Peyer's patch (tissue), 4 donors: ENCODE data around the gene IQSEC2. TPM values are rescaled to one million over a fixed set of nuclear protein-coding genes. Genes with fewer than 3 reads are reported as not detected.

ENCODE experiments used
- DNase-seq, 3 donors: peaks; one replicate each; pipeline ENCODE4 v3.0.0-alpha.2; 2017 to 2019
- H3K27ac ChIP-seq, 4 donors: fragments of 200-600 bp; sonication (generic); one replicate each; pipeline ENCODE4 v1.5.1; 2016 to 2019
- H3K27me3 ChIP-seq, 2 donors: fragments of 200-600 bp; sonication (generic); one replicate each; pipeline ENCODE4 v1.5.1; 2019
- H3K36me3 ChIP-seq, 3 donors: fragments of 200-600 bp; sonication (generic); one replicate each; pipeline ENCODE4 v1.5.1; 2016 to 2019
- H3K4me1 ChIP-seq, 4 donors: fragments of 200-600 bp; sonication (generic); one replicate each; pipeline ENCODE4 v1.5.1; 2016 to 2019
- H3K4me3 ChIP-seq, 4 donors: fragments of 200-600 bp; sonication (generic); 1 replicate in 3 of 4; 2 replicates in 1 of 4; pipeline ENCODE4 v1.5.1; 2016 to 2019; ENCODE audit warnings: mild to moderate bottlenecking in 1 of 4
- H3K9me3 ChIP-seq, 4 donors: fragments of 200-600 bp; sonication (generic); one replicate each; pipeline ENCODE4 v1.5.1; 2016 to 2019; ENCODE audit warnings: mild to moderate bottlenecking in 1 of 4
- CTCF ChIP-seq, 6 experiments: fragments of 450-650 bp in 4 of 6; fragments of 200-600 bp in 2 of 6; sonication (generic) in 1 of 6; IDR thresholded peaks; one replicate each; pipeline ENCODE4 v1.5.1; 2017 to 2019; ENCODE audit warnings: antibody characterized with exemption in 6 of 6, mild to moderate bottlenecking in 3 of 6, moderate library complexity in 1 of 6
- POLR2A ChIP-seq, 2 donors: fragments of 450-650 bp; IDR thresholded peaks; one replicate each; pipeline ENCODE4 v1.5.1; 2017; ENCODE audit warnings: antibody characterized with exemption in 2 of 2, mild to moderate bottlenecking in 2 of 2, moderate library complexity in 2 of 2
- total RNA-seq, 4 donors: library from RNA; depleted of rRNA; stranded (reverse); fragments of >200 nt; gene quantifications; one replicate each; pipeline ENCODE4 v1.1.0, GENCODE V29; 2016

The IQSEC2 gene
- total RNA-seq, 4 donors from 2014 or later: 20.6 to 77.9 (median 48.3) TPM

GRCh38 chrX:53253293-53254020 is 27.9 kb downstream of the IQSEC2 start:
- H3K9me3 ChIP-seq: no peaks in the 10 kb centered on the region
- no peak overlapping the region for H3K4me3 ChIP-seq
- H3K36me3 ChIP-seq: peaks cover 0 to 5% (median 0%) of the 10 kb centered on the region in 3 donors
- TF ChIP-seq CTCF (IDR thresholded peaks at IDR 0.05): no peak
- no peak for TF ChIP-seq POLR2A (IDR thresholded peaks at IDR 0.05)
- DNase-seq: no peak
- H3K27ac ChIP-seq: no peak overlapping the region
- H3K27me3 ChIP-seq: no peaks in the 10 kb centered on the region
- no peaks in the 10 kb centered on the region for H3K4me1 ChIP-seq

- no peaks in the 10 kb centered on the region for H3K4me1 ChIP-seq
- no peaks in the 10 kb centered on the region for H3K27me3 ChIP-seq
- H3K36me3 ChIP-seq: peaks cover 0 to 5% (median 0%) of the 10 kb centered on the region in 3 donors
- no peak for TF ChIP-seq CTCF (IDR thresholded peaks at IDR 0.05)
- no peak for TF ChIP-seq POLR2A (IDR thresholded peaks at IDR 0.05)
- H3K9me3 ChIP-seq: no peaks in the 10 kb centered on the region
- no peak overlapping the region for H3K4me3 ChIP-seq
- DNase-seq: no peak
- no peak overlapping the region for H3K27ac ChIP-seq
These were observed 30.1 kb downstream of the IQSEC2 start for GRCh38 chrX:53251307-53251706.

- H3K4me1 ChIP-seq: no peaks in the 10 kb centered on the region
- H3K27me3 ChIP-seq: no peaks in the 10 kb centered on the region
- no peak for DNase-seq
- H3K9me3 ChIP-seq: no peaks in the 10 kb centered on the region
- no peak overlapping the region for H3K4me3 ChIP-seq
- peaks cover 0 to 5% (median 0%) of the 10 kb centered on the region in 3 donors for H3K36me3 ChIP-seq
- no peak overlapping the region for H3K27ac ChIP-seq
- TF ChIP-seq CTCF (IDR thresholded peaks at IDR 0.05): no peak
- no peak for TF ChIP-seq POLR2A (IDR thresholded peaks at IDR 0.05)
These were observed 30.8 kb downstream of the IQSEC2 start for GRCh38 chrX:53250556-53250955.

- no peaks in the 10 kb centered on the region for H3K27me3 ChIP-seq
These were observed 31.9 kb downstream of the IQSEC2 start for GRCh38 chrX:53249408-53250042.

GRCh38 chrX:53247928-53248327 is 33.5 kb downstream of the IQSEC2 start:
- TF ChIP-seq CTCF (IDR thresholded peaks at IDR 0.05) (no peak), POLR2A (IDR thresholded peaks at IDR 0.05) (no peak)
- no peaks in the 10 kb centered on the region for H3K4me1 ChIP-seq
- H3K36me3 ChIP-seq: no peaks in the 10 kb centered on the region
- no peak for DNase-seq
- H3K27ac ChIP-seq: no peak overlapping the region
- H3K4me3 ChIP-seq: no peak overlapping the region
- H3K27me3 ChIP-seq: no peaks in the 10 kb centered on the region
- no peaks in the 10 kb centered on the region for H3K9me3 ChIP-seq

More at GRCh38 chrX:53249408-53250042, 31.9 kb downstream of the IQSEC2 start:
- DNase-seq: no peak
- H3K9me3 ChIP-seq: no peaks in the 10 kb centered on the region
- TF ChIP-seq CTCF (IDR thresholded peaks at IDR 0.05) (peak in 1 of 6 experiments; percentile 8), POLR2A (IDR thresholded peaks at IDR 0.05) (no peak)
- H3K4me1 ChIP-seq: no peaks in the 10 kb centered on the region
- peaks cover 0 to 2% (median 0%) of the 10 kb centered on the region in 3 donors for H3K36me3 ChIP-seq
- H3K27ac ChIP-seq: no peak overlapping the region
- H3K4me3 ChIP-seq: no peak overlapping the region
